HEK293 (cell line): Measurements from ENCODE around the gene RCAN2.
A peak's percentile ranks its signal among the peaks of the same experiment; 100 is the strongest.
"Not testable (repeated sequence)": the region's sequence is repeated elsewhere in the genome, so short reads cannot be mapped to it uniquely, and the experiment has no call there.

Experiments
- CTCF ChIA-PET: fragments of 350-600 bp; formaldehyde crosslinking; extraction: SDS; loops from one replicate; lab custom pipeline; 2021; ENCODE audit warnings: antibody characterized with exemption; lab: Yijun Ruan, JAX
- POLR2A ChIA-PET: fragments of 300-600 bp; formaldehyde crosslinking; extraction: SDS; loops from one replicate; lab custom pipeline; 2020; ENCODE audit warnings: antibody characterized with exemption, inconsistent platforms; lab: Yijun Ruan, JAX
- H3K27ac ChIP-seq: fragments of 200-500 bp; sonication (Bioruptor generic); 2 replicates; pipeline ENCODE4 v1.5.1; 2014; ENCODE audit warnings: low read depth, low read length, control low read depth, inconsistent platforms; ENCODE audit errors: extremely low read depth
- H3K36me3 ChIP-seq, 2 experiments: fragments of 200-500 bp in 1 of 2; sonication (Bioruptor generic) in 1 of 2; 1 replicate in 1 of 2; 2 replicates in 1 of 2; pipeline ENCODE4 v1.5.1; 2014 to 2017; ENCODE audit warnings: inconsistent platforms in 2 of 2, low read length in 2 of 2; ENCODE audit not compliant: control insufficient read depth in 2 of 2, insufficient read depth in 1 of 2
- H3K4me1 ChIP-seq: fragments of 200-500 bp; sonication (Bioruptor generic); 2 replicates; pipeline ENCODE4 v1.5.1; 2014; ENCODE audit warnings: mild to moderate bottlenecking, low read length, inconsistent platforms; ENCODE audit not compliant: control insufficient read depth, insufficient read depth
- H3K4me3 ChIP-seq: 2 replicates; pipeline ENCODE4 v1.5.1; 2011; ENCODE audit warnings: low read depth, mild to moderate bottlenecking, control low read depth, low read length, moderate library complexity
- H3K9me3 ChIP-seq: fragments of 200-500 bp; sonication (Bioruptor generic); 2 replicates; pipeline ENCODE4 v1.5.1; 2014; ENCODE audit warnings: low read depth, low read length, inconsistent platforms; ENCODE audit not compliant: control insufficient read depth, insufficient read depth
- AEBP2 ChIP-seq: fragments of 450-650 bp; formaldehyde crosslinking; IDR thresholded peaks from 2 replicates; pipeline ENCODE4 v1.5.1; 2016; ENCODE audit warnings: missing biosample characterization, missing genetic modification characterization, borderline replicate concordance
- ATF2 ChIP-seq: fragments of 450-650 bp; formaldehyde crosslinking; IDR thresholded peaks from 2 replicates; pipeline ENCODE4 v1.5.1; 2016; ENCODE audit warnings: missing biosample characterization, missing genetic modification characterization, low read depth
- PBX3 ChIP-seq: sonication (generic); formaldehyde crosslinking; IDR thresholded peaks from 2 replicates; pipeline ENCODE4 v1.8.1; 2022; ENCODE audit warnings: mild to moderate bottlenecking, moderate library complexity, missing genetic modification reagents
- ZBTB1 ChIP-seq: fragments of 450-650 bp; formaldehyde crosslinking; IDR thresholded peaks from 2 replicates; pipeline ENCODE4 v1.5.1; 2016; ENCODE audit warnings: missing biosample characterization, missing genetic modification characterization
- ZNF121 ChIP-seq: fragments of 450-650 bp; formaldehyde crosslinking; IDR thresholded peaks from 2 replicates; pipeline ENCODE4 v1.5.1; 2016; ENCODE audit warnings: missing biosample characterization, missing genetic modification characterization
- ZNF146 ChIP-seq: fragments of 450-650 bp; formaldehyde crosslinking; IDR thresholded peaks from 2 replicates; pipeline ENCODE4 v1.5.1; 2016; ENCODE audit warnings: missing biosample characterization, missing genetic modification characterization
- ZNF169 ChIP-seq: fragments of 450-650 bp; formaldehyde crosslinking; IDR thresholded peaks from 2 replicates; pipeline ENCODE4 v1.5.1; 2016; ENCODE audit warnings: missing biosample characterization, missing genetic modification characterization
- ZNF175 ChIP-seq: fragments of 450-650 bp; formaldehyde crosslinking; IDR thresholded peaks from 2 replicates; pipeline ENCODE4 v1.5.1; 2016; ENCODE audit warnings: missing biosample characterization, missing genetic modification characterization
- ZNF24 ChIP-seq: fragments of 450-650 bp; formaldehyde crosslinking; IDR thresholded peaks from 2 replicates; pipeline ENCODE4 v1.5.1; 2016; ENCODE audit warnings: missing biosample characterization, missing genetic modification characterization
- ZNF404 ChIP-seq: fragments of 450-650 bp; formaldehyde crosslinking; IDR thresholded peaks from 2 replicates; pipeline ENCODE4 v1.5.1; 2017; ENCODE audit warnings: missing biosample characterization, missing genetic modification characterization
- ZNF510 ChIP-seq: fragments of 450-650 bp; formaldehyde crosslinking; IDR thresholded peaks from 2 replicates; pipeline ENCODE4 v1.5.1; 2018; ENCODE audit warnings: mild to moderate bottlenecking, missing genetic modification characterization, missing biosample characterization; ENCODE audit not compliant: insufficient replicate concordance
- ZNF514 ChIP-seq: fragments of 450-650 bp; formaldehyde crosslinking; IDR thresholded peaks from 2 replicates; pipeline ENCODE4 v1.5.1; 2016; ENCODE audit warnings: missing biosample characterization, missing genetic modification characterization
- ZNF580 ChIP-seq: fragments of 450-650 bp; formaldehyde crosslinking; IDR thresholded peaks from 2 replicates; pipeline ENCODE4 v1.5.1; 2016; ENCODE audit warnings: missing biosample characterization, missing genetic modification characterization
- ZNF623 ChIP-seq: fragments of 450-650 bp; formaldehyde crosslinking; IDR thresholded peaks from 2 replicates; pipeline ENCODE4 v1.5.1; 2016; ENCODE audit warnings: missing biosample characterization, missing genetic modification characterization
- ZNF777 ChIP-seq: fragments of 450-650 bp; formaldehyde crosslinking; IDR thresholded peaks from 2 replicates; pipeline ENCODE4 v1.5.1; 2017; ENCODE audit warnings: missing biosample characterization, missing genetic modification characterization, borderline replicate concordance
- ZSCAN30 ChIP-seq: fragments of 450-650 bp; IDR thresholded peaks from 2 replicates; pipeline ENCODE4 v1.5.1; 2018; ENCODE audit warnings: missing biosample characterization, mild to moderate bottlenecking, missing genetic modification characterization, moderate library complexity
- TF ChIP-seq, protein P1 (sequence below): fragments of 450-650 bp; formaldehyde crosslinking; IDR thresholded peaks from 2 replicates; pipeline ENCODE4 v1.5.1; 2016; ENCODE audit warnings: missing biosample characterization, missing genetic modification characterization
- TF ChIP-seq, protein P2 (sequence below): fragments of 450-650 bp; formaldehyde crosslinking; IDR thresholded peaks from 2 replicates; pipeline ENCODE4 v1.5.1; 2017; ENCODE audit warnings: missing biosample characterization, mild to moderate bottlenecking, missing genetic modification characterization, moderate library complexity

Gene RCAN2

DNA sequence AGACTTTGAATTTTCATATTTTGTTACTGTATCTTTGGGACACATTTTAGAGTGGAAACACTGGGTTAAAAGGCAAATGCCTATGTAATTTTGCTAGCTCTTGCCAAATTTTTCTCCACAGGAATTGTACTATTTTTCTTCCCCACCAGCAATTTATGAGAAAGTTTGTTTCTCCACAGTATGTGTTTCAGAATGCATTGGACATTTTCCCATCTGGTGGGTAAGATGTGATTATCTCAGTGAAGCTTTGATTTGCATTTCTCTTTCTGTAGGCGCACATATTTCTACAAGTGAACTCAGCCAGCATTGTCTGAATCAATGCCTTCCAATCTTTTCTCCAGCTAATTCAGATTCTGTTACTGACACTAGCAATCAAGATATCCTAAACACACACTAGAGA is 157.8 kb downstream of the RCAN2 start:
- POLR2A ChIA-PET = interaction anchor here (0.6 kb wide), 1 partner anchor 395 kb away, joined by 3 read pairs; no protein-coding TSS in a partner anchor

GRCh38 chr6:46332448-46332847 is 158.8 kb downstream of the RCAN2 start:
- H3K4me3 ChIP-seq, H3K27ac ChIP-seq, H3K36me3 ChIP-seq, POLR2A ChIA-PET, CTCF ChIA-PET, H3K4me1 ChIP-seq, H3K9me3 ChIP-seq: not testable (repeated sequence)
- TF ChIP-seq ZNF580 (tag by site-specific recombination) (peak; percentile 60; the same call in 1 of the 2 replicates), ZNF146 (tag by site-specific recombination) (peak; percentile 91)

More for the DNA sequence above, 157.8 kb downstream of the RCAN2 start:
- H3K36me3 ChIP-seq = no peaks in the 10 kb centered on the region
- H3K27ac ChIP-seq = no peak overlapping the region
- no peaks in the 10 kb centered on the region for H3K4me1 ChIP-seq
- CTCF ChIA-PET = interaction anchor here (1.6 kb wide), 1 partner anchor 13 kb away, joined by 3 read pairs; no protein-coding TSS in a partner anchor
- no peaks in the 10 kb centered on the region for H3K9me3 ChIP-seq
- TF ChIP-seq ZSCAN30 (tag by site-specific recombination) (no peak), PBX3 (CRISPR knock-in tag) (no peak), AEBP2 (tag by site-specific recombination) (no peak), ZNF777 (tag by site-specific recombination) (no peak), ZBTB1 (tag by site-specific recombination) (no peak), ZNF24 (tag by site-specific recombination) (no peak), ZNF121 (tag by site-specific recombination) (no peak), ZNF510 (tag by site-specific recombination) (no peak), ZNF514 (tag by site-specific recombination) (no peak), ATF2 (tag by site-specific recombination) (no peak), ZNF580 (tag by site-specific recombination) (no peak), ZNF169 (tag by site-specific recombination) (no peak), ZNF175 (no peak), ZNF623 (no peak), ZNF404 (tag by site-specific recombination) (no peak)
- TF ChIP-seq, protein P1, sequence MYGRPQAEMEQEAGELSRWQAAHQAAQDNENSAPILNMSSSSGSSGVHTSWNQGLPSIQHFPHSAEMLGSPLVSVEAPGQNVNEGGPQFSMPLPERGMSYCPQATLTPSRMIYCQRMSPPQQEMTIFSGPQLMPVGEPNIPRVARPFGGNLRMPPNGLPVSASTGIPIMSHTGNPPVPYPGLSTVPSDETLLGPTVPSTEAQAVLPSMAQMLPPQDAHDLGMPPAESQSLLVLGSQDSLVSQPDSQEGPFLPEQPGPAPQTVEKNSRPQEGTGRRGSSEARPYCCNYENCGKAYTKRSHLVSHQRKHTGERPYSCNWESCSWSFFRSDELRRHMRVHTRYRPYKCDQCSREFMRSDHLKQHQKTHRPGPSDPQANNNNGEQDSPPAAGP (tag by site-specific recombination) = no peak
- TF ChIP-seq, protein P2, sequence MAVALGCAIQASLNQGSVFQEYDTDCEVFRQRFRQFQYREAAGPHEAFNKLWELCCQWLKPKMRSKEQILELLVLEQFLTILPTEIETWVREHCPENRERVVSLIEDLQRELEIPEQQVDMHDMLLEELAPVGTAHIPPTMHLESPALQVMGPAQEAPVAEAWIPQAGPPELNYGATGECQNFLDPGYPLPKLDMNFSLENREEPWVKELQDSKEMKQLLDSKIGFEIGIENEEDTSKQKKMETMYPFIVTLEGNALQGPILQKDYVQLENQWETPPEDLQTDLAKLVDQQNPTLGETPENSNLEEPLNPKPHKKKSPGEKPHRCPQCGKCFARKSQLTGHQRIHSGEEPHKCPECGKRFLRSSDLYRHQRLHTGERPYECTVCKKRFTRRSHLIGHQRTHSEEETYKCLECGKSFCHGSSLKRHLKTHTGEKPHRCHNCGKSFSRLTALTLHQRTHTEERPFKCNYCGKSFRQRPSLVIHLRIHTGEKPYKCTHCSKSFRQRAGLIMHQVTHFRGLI (tag by site-specific recombination) = no peak
- no peak overlapping the region for H3K4me3 ChIP-seq
